Measurements from ENCODE around the gene MS4A8. TPM values are rescaled to one million over a fixed set of nuclear protein-coding genes. Genes with fewer than 3 reads are reported as not detected.
"Not testable (repeated sequence)": the region's sequence is repeated elsewhere in the genome, so short reads cannot be mapped to it uniquely, and the experiment has no call there.

Gene MS4A8
- total RNA-seq, 1 donor from 2014 or later, result 2.8 TPM

DNA sequence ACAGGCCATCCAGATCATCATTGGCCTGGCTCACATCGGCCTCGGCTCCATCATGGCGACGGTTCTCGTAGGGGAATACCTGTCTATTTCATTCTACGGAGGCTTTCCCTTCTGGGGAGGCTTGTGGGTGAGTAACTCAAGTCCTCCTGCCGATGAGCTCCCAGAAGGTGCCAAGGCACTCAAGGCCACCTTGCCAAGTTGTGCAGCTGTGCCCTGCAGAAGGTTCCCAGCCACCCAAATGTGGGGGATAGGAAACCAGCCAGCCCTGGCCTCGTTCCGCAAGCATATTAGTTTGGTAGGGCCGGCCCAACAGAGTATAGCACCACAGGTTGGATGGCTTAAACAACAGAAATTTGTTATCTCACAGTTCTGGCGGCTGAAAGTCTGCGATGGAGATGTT is 4.0 kb downstream of the MS4A8 start:
- peaks cover 6% of the 10 kb centered on the region for H3K4me1 Mint-ChIP-seq (ENCODE audit: unreplicated experiment)
- no peak for DNase-seq (ENCODE audit: extremely low spot score, unreplicated experiment)
- no peak overlapping the region for H3K4me3 Mint-ChIP-seq
- peaks cover 3% of the 10 kb centered on the region for H3K27me3 Mint-ChIP-seq
- H3K36me3 Mint-ChIP-seq, result no peaks in the 10 kb centered on the region
- H3K9me3 Mint-ChIP-seq, result no peaks in the 10 kb centered on the region
- TF ChIP-seq CTCF (conservative IDR thresholded peaks at IDR 0.05), result no peak
- H3K27ac Mint-ChIP-seq, result no peak overlapping the region

DNA sequence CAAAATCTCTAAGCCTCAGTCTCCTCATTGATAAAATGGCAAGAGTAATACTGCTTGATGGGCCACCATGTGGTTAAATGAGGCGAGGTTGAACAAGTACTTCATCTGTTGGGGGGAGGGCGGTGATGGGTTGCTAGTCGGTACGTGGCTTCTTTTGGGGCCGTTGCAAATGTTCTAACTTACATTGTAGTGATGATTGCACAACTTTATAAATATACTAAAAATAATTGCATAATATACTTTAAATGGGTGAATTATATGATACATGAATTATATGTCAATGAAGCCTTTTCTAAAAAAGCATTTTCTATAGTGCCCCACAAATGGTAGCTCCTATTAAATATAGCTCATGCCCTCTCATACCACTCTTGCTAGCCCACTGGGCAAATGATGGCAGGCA is 6.5 kb downstream of the MS4A8 start:
- Mint-ChIP-seq H3K9me3 (no peaks in the 10 kb centered on the region), H3K27me3 (peaks cover 6% of the 10 kb centered on the region), H3K27ac (no peak overlapping the region), H3K4me1 (ENCODE audit: unreplicated experiment) (peaks cover 4% of the 10 kb centered on the region), H3K36me3 (no peaks in the 10 kb centered on the region), H3K4me3 (no peak overlapping the region)
- DNase-seq (ENCODE audit: extremely low spot score, unreplicated experiment), result no peak
- TF ChIP-seq CTCF (conservative IDR thresholded peaks at IDR 0.05), result no peak

DNA sequence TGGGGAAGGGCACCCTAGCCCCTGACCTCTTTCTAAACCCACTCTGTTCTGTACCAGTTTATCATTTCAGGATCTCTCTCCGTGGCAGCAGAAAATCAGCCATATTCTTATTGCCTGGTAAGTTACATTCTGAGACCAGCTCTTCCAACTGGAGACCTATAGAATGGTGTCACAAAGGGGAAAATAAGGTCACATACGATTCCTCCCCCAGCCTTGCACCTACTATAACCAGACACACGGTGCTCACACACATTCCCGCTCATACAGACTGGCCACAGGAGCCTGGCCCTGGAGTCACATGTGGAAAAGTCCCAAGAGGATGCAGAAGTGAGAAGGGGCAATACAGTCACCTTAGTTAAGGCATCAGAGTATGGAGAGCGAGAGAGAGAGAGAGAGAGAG is 7.5 kb downstream of the MS4A8 start:
- Mint-ChIP-seq H3K27me3 (peaks cover 6% of the 10 kb centered on the region), H3K36me3 (no peaks in the 10 kb centered on the region), H3K9me3 (no peaks in the 10 kb centered on the region), H3K4me1 (ENCODE audit: unreplicated experiment) (no peaks in the 10 kb centered on the region), H3K27ac (no peak overlapping the region), H3K4me3 (no peak overlapping the region)
- no peak for TF ChIP-seq CTCF (conservative IDR thresholded peaks at IDR 0.05)
- DNase-seq (ENCODE audit: extremely low spot score, unreplicated experiment), result no peak

- H3K4me1 Mint-ChIP-seq (ENCODE audit: unreplicated experiment), result no peaks in the 10 kb centered on the region
Observed at GRCh38 chr11:60710482-60710881, 11.1 kb downstream of the MS4A8 start.

GRCh38 chr11:60711276-60711675 is 11.9 kb downstream of the MS4A8 start:
- Mint-ChIP-seq H3K4me1 (ENCODE audit: unreplicated experiment) (no peaks in the 10 kb centered on the region), H3K9me3 (no peaks in the 10 kb centered on the region), H3K36me3 (no peaks in the 10 kb centered on the region), H3K27ac (no peak overlapping the region), H3K4me3 (peak overlapping the region; percentile 16), H3K27me3 (peaks cover 6% of the 10 kb centered on the region)
- DNase-seq (ENCODE audit: extremely low spot score, unreplicated experiment), result no peak
- TF ChIP-seq CTCF (conservative IDR thresholded peaks at IDR 0.05), result no peak

More at GRCh38 chr11:60710482-60710881, 11.1 kb downstream of the MS4A8 start:
- DNase-seq (ENCODE audit: extremely low spot score, unreplicated experiment), result no peak
- TF ChIP-seq CTCF (conservative IDR thresholded peaks at IDR 0.05), result peak; percentile 33
- H3K36me3 Mint-ChIP-seq, result no peaks in the 10 kb centered on the region
- no peak overlapping the region for H3K4me3 Mint-ChIP-seq
- no peaks in the 10 kb centered on the region for H3K9me3 Mint-ChIP-seq
- peaks cover 6% of the 10 kb centered on the region for H3K27me3 Mint-ChIP-seq
- H3K27ac Mint-ChIP-seq, result no peak overlapping the region

DNA sequence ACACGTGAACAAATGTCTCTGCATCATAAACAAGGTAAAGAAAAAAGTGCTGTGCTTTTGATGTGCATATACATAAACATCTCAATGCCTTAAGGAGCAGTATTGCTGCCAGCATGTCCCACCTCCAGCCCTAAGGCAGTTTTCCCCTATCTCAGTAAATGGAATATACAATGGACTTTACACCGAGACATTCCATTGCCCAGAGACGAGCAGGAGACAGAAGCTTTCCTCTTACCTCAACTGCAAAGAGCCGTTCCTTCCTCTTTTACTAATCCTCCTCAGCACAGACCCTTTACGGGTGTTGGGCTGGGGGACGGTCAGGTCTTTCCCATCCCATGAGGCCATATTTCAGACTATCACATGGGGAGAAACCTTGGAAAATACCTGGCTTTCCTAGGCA is 14.0 kb downstream of the MS4A8 start:
- not testable (repeated sequence) for H3K4me3 Mint-ChIP-seq; H3K4me1 Mint-ChIP-seq (ENCODE audit: unreplicated experiment); H3K36me3 Mint-ChIP-seq; H3K27me3 Mint-ChIP-seq; DNase-seq (ENCODE audit: extremely low spot score, unreplicated experiment); H3K9me3 Mint-ChIP-seq; H3K27ac Mint-ChIP-seq
